Keratinocyte (primary cell): Measurements from ENCODE around the gene TBCD. TPM values are rescaled to one million over a fixed set of nuclear protein-coding genes. Genes with fewer than 3 reads are reported as not detected.
A peak's percentile ranks its signal among the peaks of the same experiment; 100 is the strongest.

Source experiments
- DNase-seq: peaks from one replicate; pipeline ENCODE4 v3.0.0-alpha.2; 2011; ENCODE audit warnings: low read depth, missing footprints, low spot score
- FAIRE-seq: peaks from 2 replicates; lab custom pipeline; 2011; peaks lifted over from hg19 to GRCh38; lab: Jason Lieb, UNC
- H2AFZ ChIP-seq: 2 replicates; pipeline ENCODE4 v1.6.0; 2012; ENCODE audit warnings: low read length, control low read depth, inconsistent platforms; ENCODE audit not compliant: control insufficient read depth
- H3K27ac ChIP-seq: 2 replicates; pipeline ENCODE4 v1.5.1; 2011; ENCODE audit warnings: low read length; ENCODE audit not compliant: control insufficient read depth, insufficient read depth
- H3K27me3 ChIP-seq: 3 replicates; pipeline ENCODE4 v1.6.0; 2011; ENCODE audit warnings: low read length; ENCODE audit not compliant: control insufficient read depth, insufficient read depth; ENCODE audit errors: extremely low read depth
- H3K36me3 ChIP-seq, 2 experiments: 2 replicates in 1 of 2; 3 replicates in 1 of 2; pipeline ENCODE4 v1.5.1; 2011; ENCODE audit warnings: low read length in 2 of 2, mild to moderate bottlenecking in 1 of 2; ENCODE audit not compliant: control insufficient read depth in 2 of 2, insufficient read depth in 2 of 2; ENCODE audit errors: extremely low read depth in 1 of 2
- H3K4me1 ChIP-seq: 3 replicates; pipeline ENCODE4 v1.5.1; 2011; ENCODE audit warnings: low read length; ENCODE audit not compliant: control insufficient read depth, insufficient read depth; ENCODE audit errors: extremely low read depth
- H3K4me2 ChIP-seq: 3 replicates; pipeline ENCODE4 v1.6.0; 2011; ENCODE audit warnings: low read depth, low read length; ENCODE audit not compliant: control insufficient read depth, insufficient read depth; ENCODE audit errors: extremely low read depth
- H3K4me3 ChIP-seq, 3 experiments: fragments of 200-600 bp in 1 of 3; sonication (generic) in 1 of 3; 2 replicates in 2 of 3; 3 replicates in 1 of 3; pipeline ENCODE4 v1.5.1; 2011 to 2016; ENCODE audit warnings: low read length in 3 of 3, mild to moderate bottlenecking in 3 of 3, control low read depth in 2 of 3, inconsistent platforms in 1 of 3, low read depth in 1 of 3, mixed read lengths in 1 of 3, mixed run types in 1 of 3, moderate library complexity in 1 of 3; ENCODE audit not compliant: control insufficient read depth in 2 of 3, insufficient read depth in 2 of 3; ENCODE audit errors: extremely low read depth in 1 of 3
- H3K79me2 ChIP-seq: 2 replicates; pipeline ENCODE4 v1.6.0; 2012; ENCODE audit warnings: low read length; ENCODE audit not compliant: control insufficient read depth, insufficient read depth
- H3K9ac ChIP-seq: 3 replicates; pipeline ENCODE4 v1.6.0; 2011; ENCODE audit warnings: low read length; ENCODE audit not compliant: control insufficient read depth, insufficient read depth; ENCODE audit errors: extremely low read depth
- H3K9me1 ChIP-seq: 3 replicates; pipeline ENCODE4 v1.6.0; 2011; ENCODE audit warnings: low read length; ENCODE audit not compliant: control insufficient read depth, insufficient read depth; ENCODE audit errors: extremely low read depth
- H3K9me3 ChIP-seq: 2 replicates; pipeline ENCODE4 v1.5.1; 2012; ENCODE audit warnings: low read depth, low read length; ENCODE audit not compliant: control insufficient read depth
- H4K20me1 ChIP-seq: 3 replicates; pipeline ENCODE4 v1.6.0; 2011; ENCODE audit warnings: low read length; ENCODE audit not compliant: control insufficient read depth, insufficient read depth; ENCODE audit errors: extremely low read depth
- CTCF ChIP-seq, 3 experiments: IDR thresholded peaks in 1 of 3; conservative IDR thresholded peaks in 1 of 3; optimal IDR thresholded peaks in 1 of 3; 2 replicates in 2 of 3; 3 replicates in 1 of 3; pipeline versions ENCODE3 to v1.5.1; 2011; ENCODE audit warnings: low read length in 3 of 3, mild to moderate bottlenecking in 3 of 3, moderate library complexity in 2 of 3, control low read depth in 1 of 3, inconsistent platforms in 1 of 3; ENCODE audit not compliant: insufficient read depth in 2 of 3; ENCODE audit errors: extremely low read depth in 1 of 3
- EZH2 ChIP-seq: IDR thresholded peaks from one replicate; pipeline ENCODE4 v1.6.1; 2012; ENCODE audit warnings: inconsistent platforms, mild to moderate bottlenecking, low read length, moderate library complexity
- dilution Hi-C: fragments of 300-500 bp; cut with MboI; formaldehyde crosslinking; loops from one replicate; pipeline ENCODE4 v1.7.0; 2020; ENCODE audit warnings: low sequenced_read_pairs; ENCODE audit not compliant: extremely low pct_ligation_motif_present
- polyA plus RNA-seq, 5 experiments: library from polyadenylated mRNA; depleted of rRNA in 3 of 5; stranded (reverse) in 3 of 5; stranded (forward) in 1 of 5; unstranded in 1 of 5; fragments of >200 nt; gene quantifications; 1 replicate in 1 of 5; 2 replicates in 3 of 5; 3 replicates in 1 of 5; pipeline versions ENCODE4 v1.2.1 to v1.2.3, GENCODE V29; 2011 to 2012; ENCODE audit warnings: missing spikeins in 2 of 5, low read depth in 1 of 5, low replicate concordance in 1 of 5

The TBCD gene
- polyA plus RNA-seq, 1 donor (not counting 4 experiments of a cell fraction or from before 2014, with no cell fraction given) = 36.2 TPM

GRCh38 chr17:82832881-82833475, 81.1 kb downstream of the TBCD start:
- DNase-seq (no peak), FAIRE-seq (no peak)
- Histone ChIP-seq H3K27ac (no peak overlapping the region), H3K9ac (no peak overlapping the region), H3K36me3 (peaks cover 8 to 15% of the 10 kb centered on the region in 2 experiments), H3K9me1 (no peaks in the 10 kb centered on the region), H3K4me2 (no peak overlapping the region), H3K4me1 (peaks cover 12% of the 10 kb centered on the region), H3K27me3 (no peaks in the 10 kb centered on the region), H3K4me3 (no peak overlapping the region), H2AFZ (no peak overlapping the region), H4K20me1 (no peaks in the 10 kb centered on the region), H3K79me2 (peaks cover 11% of the 10 kb centered on the region), H3K9me3 (no peaks in the 10 kb centered on the region)
- dilution Hi-C loops = no loop called here
- TF ChIP-seq CTCF (optimal IDR thresholded peaks at IDR 0.05 in 1 of 3, IDR thresholded peaks at IDR 0.05 in 1 of 3, conservative IDR thresholded peaks at IDR 0.05 in 1 of 3; ENCODE audit: extremely low read depth in 1 of 3, insufficient read depth in 2 of 3, low read length in 3 of 3) (no peak), EZH2 (no peak)

- Histone ChIP-seq H2AFZ (no peak overlapping the region), H3K4me1 (peaks cover 19% of the 10 kb centered on the region), H3K4me3 (no peak overlapping the region), H3K27me3 (no peaks in the 10 kb centered on the region), H3K9me3 (no peaks in the 10 kb centered on the region), H3K79me2 (peaks cover 6% of the 10 kb centered on the region), H4K20me1 (no peaks in the 10 kb centered on the region), H3K27ac (peak overlapping the region; percentile 100), H3K9ac (peak overlapping the region; percentile 92), H3K9me1 (no peaks in the 10 kb centered on the region), H3K36me3 (peaks cover 8 to 15% of the 10 kb centered on the region in 2 experiments), H3K4me2 (no peak overlapping the region)
- dilution Hi-C loops = no loop called here
- no peak for FAIRE-seq
- no peak for DNase-seq
- TF ChIP-seq EZH2 (no peak), CTCF (optimal IDR thresholded peaks at IDR 0.05 in 1 of 3, IDR thresholded peaks at IDR 0.05 in 1 of 3, conservative IDR thresholded peaks at IDR 0.05 in 1 of 3; ENCODE audit: extremely low read depth in 1 of 3, insufficient read depth in 2 of 3, low read length in 3 of 3) (no peak)
These were observed 83.3 kb downstream of the TBCD start for GRCh38 chr17:82835122-82835521.
